ENCODE measurements around the gene UBP1.
"Not testable (repeated sequence)": the region's sequence is repeated elsewhere in the genome, so short reads cannot be mapped to it uniquely, and the experiment has no call there.

UBP1 gene

GRCh38 chr3:33433843-33434242, 6.4 kb downstream of the UBP1 start:
- no peak for DNase-seq

- no peak for DNase-seq
Measured at GRCh38 chr3:33430571-33430970, 9.6 kb downstream of the UBP1 start.

GRCh38 chr3:33430061-33430460, 10.1 kb downstream of the UBP1 start:
- DNase-seq = no peak

DNA sequence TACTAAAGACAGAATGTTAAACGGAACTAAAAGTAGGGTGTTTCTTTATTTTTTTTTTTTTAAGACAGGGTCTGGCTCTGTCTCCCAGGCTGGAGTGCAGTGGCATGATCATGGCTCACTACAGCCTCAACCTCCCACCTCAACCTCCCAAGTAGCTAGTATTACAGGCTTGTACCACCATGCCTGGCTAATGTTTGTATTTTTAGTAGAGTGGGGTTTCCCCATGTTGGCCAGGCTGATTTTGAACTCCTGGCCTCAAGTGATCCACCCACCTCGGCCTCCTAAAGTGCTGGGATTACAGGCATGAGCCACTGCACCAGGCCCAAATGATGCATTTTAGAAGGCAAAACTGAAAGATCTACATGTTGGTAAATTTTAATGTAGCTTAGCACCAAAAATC, 10.9 kb downstream of the UBP1 start:
- DNase-seq = not testable (repeated sequence)

DNA sequence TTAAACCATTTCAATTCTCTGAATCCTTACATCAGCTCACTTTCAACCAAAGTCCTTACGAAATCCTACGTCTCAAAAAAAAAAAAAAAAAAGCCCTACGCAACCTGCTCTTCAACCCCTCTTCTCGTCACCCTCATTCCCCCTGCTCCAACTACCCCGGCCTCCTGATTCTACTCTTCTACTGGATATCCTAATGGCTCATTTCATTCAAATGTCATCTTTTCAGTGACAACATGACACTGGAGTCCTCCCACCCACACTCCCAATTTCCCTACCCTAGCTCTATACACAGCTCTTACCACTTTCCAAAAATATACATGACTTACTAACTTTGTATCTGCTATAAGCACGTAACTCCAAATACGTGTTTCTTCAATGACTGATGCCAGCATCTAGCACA, 11.5 kb downstream of the UBP1 start:
- no peak for DNase-seq

- no peak for DNase-seq
Measured at GRCh38 chr3:33426630-33427317, 13.4 kb downstream of the UBP1 start.

DNA sequence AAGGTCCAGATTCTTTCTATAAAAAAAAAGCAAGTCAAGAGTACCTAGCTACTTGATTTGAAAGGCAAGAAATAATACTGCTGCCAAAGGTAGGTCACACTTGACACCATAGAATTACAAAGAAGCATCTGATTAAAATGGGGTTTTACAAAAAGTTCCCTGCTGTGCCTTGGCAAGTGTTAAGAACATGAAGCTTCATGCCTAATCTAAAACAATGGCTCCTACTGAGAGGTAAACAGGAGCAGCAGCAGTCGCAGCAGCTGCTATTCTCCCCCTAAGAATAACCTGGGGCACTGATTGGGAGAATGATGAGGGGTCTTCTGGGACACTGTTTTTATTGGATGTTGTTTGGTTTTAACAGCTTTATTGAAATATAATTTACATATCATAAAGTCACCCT, 14.1 kb downstream of the UBP1 start:
- no peak for DNase-seq

- DNase-seq = no peak
Measured at GRCh38 chr3:33425453-33425852, 14.8 kb downstream of the UBP1 start.

GRCh38 chr3:33424606-33425452, 15.4 kb downstream of the UBP1 start:
- no peak for DNase-seq

GRCh38 chr3:33420966-33421365, 19.2 kb downstream of the UBP1 start:
- no peak for DNase-seq

GRCh38 chr3:33419948-33420347, 20.3 kb downstream of the UBP1 start:
- DNase-seq = no peak

DNA sequence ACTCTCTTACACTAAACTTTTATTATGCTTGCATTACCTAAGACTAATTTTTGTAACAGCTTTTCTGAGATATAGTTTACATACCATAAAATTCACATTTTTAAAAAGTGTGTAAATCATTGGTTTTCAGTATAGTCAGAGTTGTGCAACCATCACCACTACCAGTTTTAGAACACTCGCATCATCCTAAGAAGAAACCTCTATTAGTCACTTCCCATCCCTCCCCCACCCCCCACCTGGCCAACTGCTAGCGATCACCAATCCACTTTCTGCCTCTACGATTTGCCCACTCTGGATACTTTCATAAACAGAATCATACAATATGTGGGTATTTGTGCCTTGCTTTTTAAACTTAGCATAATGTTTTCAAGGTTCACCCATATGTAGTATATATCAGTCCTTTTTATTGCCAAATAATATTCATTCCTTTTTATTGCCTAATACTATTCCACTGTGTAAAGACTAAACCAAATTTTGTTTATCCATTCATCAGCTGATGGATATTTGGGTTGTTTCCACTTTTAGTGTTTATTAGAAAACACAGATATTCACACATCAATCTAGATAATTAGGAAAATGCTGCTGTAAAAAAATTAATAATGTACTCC, 23.0 kb downstream of the UBP1 start:
- no peak for DNase-seq

DNA sequence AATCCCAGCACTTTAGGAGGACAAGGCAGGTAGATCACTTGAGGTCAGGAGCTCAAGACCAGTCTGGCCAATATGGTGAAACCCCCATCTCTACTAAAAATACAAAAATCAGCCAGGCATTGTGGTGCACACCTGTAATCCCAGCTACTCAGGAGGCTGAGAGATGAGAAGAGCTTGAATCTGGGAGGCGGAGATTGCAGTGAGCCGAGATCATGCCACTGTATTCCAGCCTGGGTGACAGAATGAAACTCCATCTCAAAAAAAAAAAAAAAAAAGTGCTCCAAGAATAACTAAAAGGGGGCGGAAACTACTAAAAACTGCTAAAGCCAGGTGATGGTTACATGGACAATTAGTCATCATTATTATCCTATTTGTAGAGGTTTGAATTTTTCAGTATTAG, 29.4 kb downstream of the UBP1 start:
- not testable (repeated sequence) for DNase-seq

DNA sequence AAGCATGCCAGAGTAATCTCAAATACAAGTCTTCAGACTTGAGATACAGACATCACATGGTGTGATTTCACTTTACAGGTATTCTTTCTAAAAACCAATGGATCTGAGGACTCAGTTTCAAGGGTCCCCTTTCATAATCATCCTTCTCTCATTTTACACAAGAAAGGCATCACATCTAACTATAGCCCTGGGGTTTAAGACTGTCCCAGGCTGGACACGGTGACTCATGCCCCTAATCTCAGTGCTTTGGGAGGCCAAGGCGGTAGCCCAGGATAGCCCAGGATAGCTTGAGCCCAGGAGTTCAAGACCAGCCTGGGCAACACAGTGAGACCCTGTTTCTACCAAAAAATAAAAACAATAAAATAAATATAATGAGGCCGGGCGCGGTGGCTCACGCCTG, 36.4 kb downstream of the UBP1 start:
- DNase-seq = no peak

GRCh38 chr3:33402936-33403335, 37.3 kb downstream of the UBP1 start:
- no peak for DNase-seq

DNA sequence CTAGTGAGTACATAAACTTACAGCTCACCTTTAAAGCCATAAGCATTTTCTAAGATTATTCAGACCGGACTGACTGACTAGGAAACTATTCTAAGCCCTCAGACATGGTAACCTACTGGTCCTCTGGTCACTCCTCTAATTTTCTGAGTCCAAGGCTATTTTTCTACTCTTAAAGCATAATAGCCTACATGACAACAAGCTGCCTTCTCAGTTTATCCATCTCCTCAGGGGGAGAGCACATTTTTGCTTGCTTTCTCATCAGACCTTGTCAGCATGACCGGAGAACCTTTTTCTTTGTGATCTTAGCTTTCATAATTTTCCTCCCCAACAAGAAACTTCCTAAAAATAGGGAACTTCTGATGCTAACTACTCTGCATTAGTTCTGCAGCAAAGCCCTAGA, 38.4 kb downstream of the UBP1 start:
- DNase-seq = no peak

GRCh38 chr3:33398410-33398809, 41.8 kb downstream of the UBP1 start:
- no peak for DNase-seq

GRCh38 chr3:33395900-33396299, 44.3 kb downstream of the UBP1 start:
- no peak for DNase-seq

DNA sequence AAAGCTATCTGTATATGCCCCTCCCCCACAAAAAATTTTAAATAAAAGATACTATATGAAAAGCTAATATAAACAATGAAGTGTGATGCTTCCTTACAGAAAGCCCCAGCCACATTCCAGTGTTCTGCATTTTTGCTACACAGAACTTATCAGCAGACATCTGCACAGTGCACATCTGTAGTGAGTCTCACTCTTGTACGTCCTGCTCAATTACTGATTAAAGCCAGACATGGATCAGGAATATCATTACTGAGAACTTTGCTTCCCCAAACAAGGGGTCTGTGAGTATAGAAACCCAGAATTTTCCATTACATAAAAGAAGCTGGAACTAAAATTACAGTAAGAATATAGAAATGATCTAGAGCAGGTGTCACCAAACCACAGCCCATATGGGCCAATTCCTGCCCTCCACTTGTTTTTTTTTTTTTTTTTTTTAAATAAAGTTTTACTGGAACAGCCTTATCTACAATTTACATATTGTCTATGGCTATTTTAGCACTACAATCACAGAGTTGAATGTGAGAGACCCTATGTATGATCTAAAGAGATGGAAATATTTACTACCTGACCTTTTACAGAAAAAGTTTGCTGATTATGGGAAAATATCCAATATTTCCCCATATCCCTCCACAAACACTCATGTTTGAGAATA, 45.7 kb downstream of the UBP1 start:
- DNase-seq = no peak

GRCh38 chr3:33392703-33393125, 47.5 kb downstream of the UBP1 start:
- no peak for DNase-seq

DNA sequence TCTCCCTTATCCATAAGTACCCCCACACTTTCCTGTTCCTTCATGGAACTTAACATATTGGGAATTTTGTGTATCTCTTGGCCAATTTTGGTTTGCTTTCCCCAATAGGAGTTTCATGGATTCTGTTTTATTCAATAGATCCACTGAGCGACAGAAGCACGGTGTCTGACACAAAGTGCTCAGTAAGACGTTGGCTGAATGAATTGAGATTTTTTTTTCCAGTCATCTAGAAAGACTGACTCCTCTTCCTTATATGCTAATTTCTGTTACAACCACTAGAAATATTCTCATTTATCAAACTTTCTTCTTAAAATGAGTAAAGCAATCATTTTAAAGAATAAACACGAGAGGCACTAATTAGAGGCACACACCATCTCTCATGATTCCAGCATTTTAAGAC, 48.1 kb downstream of the UBP1 start:
- no peak for DNase-seq

GRCh38 chr3:33391255-33391995, 48.8 kb downstream of the UBP1 start:
- DNase-seq = no peak

DNA sequence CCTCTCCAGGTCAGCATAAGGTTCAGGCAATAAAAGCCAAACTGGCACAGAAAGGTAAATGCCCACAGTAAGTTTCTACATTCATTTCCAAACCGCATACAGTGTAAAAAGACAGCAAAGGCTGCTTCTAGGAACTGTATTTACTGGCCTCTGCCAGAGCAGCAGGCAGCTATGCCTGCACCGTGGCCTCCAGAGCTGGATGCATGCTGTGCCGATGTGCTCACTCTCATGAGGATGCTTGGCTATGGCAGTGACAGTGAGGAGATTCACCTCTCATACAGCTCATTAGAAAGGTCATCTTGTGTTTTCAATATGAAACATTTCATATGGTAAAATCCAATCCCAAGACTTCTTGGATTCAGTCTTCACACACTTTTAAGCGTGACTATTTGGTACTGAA, 50.3 kb downstream of the UBP1 start:
- no peak for DNase-seq
